Vagina (tissue), 2 donors: ENCODE results near the gene ZNF516. TPM values are rescaled to one million over a fixed set of nuclear protein-coding genes. Genes with fewer than 3 reads are reported as not detected.
A peak's percentile ranks its signal among the peaks of the same experiment; 100 is the strongest.

Experiments used
- DNase-seq, 2 donors: peaks; one replicate each; pipeline ENCODE4 v3.0.0-alpha.2; 2017; ENCODE audit errors: extremely low spot score in 2 of 2
- H3K27ac ChIP-seq: fragments of 200-600 bp; sonication (generic); one replicate; pipeline ENCODE4 v1.5.1; 2019
- H3K27me3 ChIP-seq: fragments of 200-600 bp; sonication (generic); one replicate; pipeline ENCODE4 v1.5.1; 2019
- H3K36me3 ChIP-seq, 2 donors: fragments of 200-600 bp; sonication (generic); one replicate each; pipeline ENCODE4 v1.5.1; 2017 to 2019
- H3K4me1 ChIP-seq: fragments of 200-600 bp; sonication (generic); one replicate; pipeline ENCODE4 v1.5.1; 2019
- H3K4me3 ChIP-seq, 2 donors: fragments of 200-600 bp; sonication (generic); 1 replicate in 1 of 2; 2 replicates in 1 of 2; pipeline ENCODE4 v1.5.1; 2016 to 2019
- H3K9me3 ChIP-seq: fragments of 200-600 bp; sonication (generic); one replicate; pipeline ENCODE4 v1.5.1; 2019
- POLR2A ChIP-seq, 2 donors: fragments of 450-650 bp; IDR thresholded peaks; one replicate each; pipeline ENCODE4 v1.6.1; 2017; ENCODE audit warnings: antibody characterized with exemption in 2 of 2, mild to moderate bottlenecking in 2 of 2, moderate library complexity in 2 of 2
- POLR2AphosphoS5 ChIP-seq, 2 donors: sonication (generic); formaldehyde crosslinking; IDR thresholded peaks; one replicate each; pipeline ENCODE4 v1.9.0; 2017; ENCODE audit warnings: antibody characterized with exemption in 2 of 2, mild to moderate bottlenecking in 2 of 2, low read depth in 1 of 2; ENCODE audit not compliant: insufficient read depth in 1 of 2
- intact Hi-C: fragments of 100-400 bp; cut with DNase I; formaldehyde crosslinking; loops from one replicate; pipeline ENCODE4 v1.15.1; 2023
- total RNA-seq: library from RNA; depleted of rRNA; stranded (reverse); fragments of >200 nt; gene quantifications from one replicate; pipeline ENCODE4 v1.2.3, GENCODE V29; 2016
- TF ChIP-seq, protein P1 (sequence below), 3 experiments: fragments of 450-650 bp in 2 of 3; fragments of 200-600 bp in 1 of 3; sonication (generic) in 1 of 3; IDR thresholded peaks; one replicate each; pipeline ENCODE4 v1.5.1; 2017 to 2019; ENCODE audit warnings: antibody characterized with exemption in 3 of 3, mild to moderate bottlenecking in 2 of 3, moderate library complexity in 2 of 3

ZNF516 gene
- total RNA-seq, 1 donor from 2014 or later: 46.4 TPM

DNA sequence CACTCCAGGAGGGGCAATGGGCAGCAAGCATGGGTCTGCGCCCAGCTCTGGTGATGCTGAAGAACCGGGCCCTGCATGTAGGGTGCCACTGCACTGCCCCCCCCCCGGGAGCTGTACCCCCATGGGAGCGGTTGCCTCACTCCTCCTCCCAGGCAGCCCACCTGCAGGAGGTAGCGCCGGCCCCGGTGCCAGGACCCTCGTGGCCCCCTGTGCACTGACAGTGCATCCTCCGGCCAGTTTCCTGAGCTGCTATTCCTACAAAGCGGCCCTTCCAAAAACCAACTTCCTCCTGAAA is 109.4 kb downstream of the ZNF516 start:
- DNase-seq: no peak
- peaks cover 75% of the 10 kb centered on the region for H3K4me1 ChIP-seq
- H3K27me3 ChIP-seq: no peaks in the 10 kb centered on the region
- TF ChIP-seq POLR2A (IDR thresholded peaks at IDR 0.05) (no peak), POLR2AphosphoS5 (IDR thresholded peaks at IDR 0.05; ENCODE audit: insufficient read depth in 1 of 2, low read depth in 1 of 2) (no peak)
- H3K27ac ChIP-seq: no peak overlapping the region
- H3K4me3 ChIP-seq: no peak overlapping the region
- no peaks in the 10 kb centered on the region for H3K36me3 ChIP-seq
- intact Hi-C loops: no loop called here
- H3K9me3 ChIP-seq: no peaks in the 10 kb centered on the region

DNA sequence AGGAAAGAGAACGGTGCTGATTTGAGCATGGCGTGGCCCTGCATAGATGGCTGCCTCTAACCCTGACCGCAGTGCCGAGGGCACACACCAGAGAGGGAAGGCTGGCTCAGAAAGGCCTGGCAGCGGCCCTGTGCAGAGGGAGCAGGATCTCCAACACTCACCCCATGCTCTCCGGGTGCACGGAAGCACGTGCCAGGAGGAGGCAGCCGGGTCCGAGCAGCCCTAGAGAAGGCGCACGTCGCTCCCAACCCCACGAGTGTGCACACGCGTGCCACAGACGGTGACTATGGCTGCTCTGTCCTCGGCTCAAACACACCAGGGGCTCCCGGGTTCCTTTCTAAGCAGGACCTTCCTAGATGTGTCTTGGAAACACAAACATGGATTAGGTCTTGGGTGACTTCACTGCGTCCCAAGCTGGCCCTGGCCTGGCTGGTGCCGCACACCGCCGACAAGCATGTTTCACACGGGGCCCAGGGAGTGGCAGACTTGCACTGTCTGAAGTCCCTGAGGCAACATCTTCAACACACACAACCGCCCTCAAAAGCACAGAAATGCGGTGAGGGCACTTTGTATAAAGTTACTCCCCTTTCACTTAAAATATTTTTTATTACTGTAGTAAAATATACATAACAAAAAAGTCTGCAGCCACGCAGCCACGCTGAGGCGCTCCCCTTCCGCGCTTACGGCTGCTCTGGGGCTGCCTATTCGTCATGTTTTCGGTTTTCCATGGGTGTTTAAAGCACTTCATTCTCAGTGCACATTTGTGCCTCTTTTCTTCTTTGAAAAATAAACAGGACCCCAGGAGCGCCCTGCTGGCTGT is 110.0 kb downstream of the ZNF516 start:
- H3K4me3 ChIP-seq: no peak overlapping the region
- H3K27me3 ChIP-seq: no peaks in the 10 kb centered on the region
- H3K9me3 ChIP-seq: no peaks in the 10 kb centered on the region
- intact Hi-C loops: no loop called here
- H3K27ac ChIP-seq: peak overlapping the region; percentile 53
- no peak for TF ChIP-seq POLR2AphosphoS5 (IDR thresholded peaks at IDR 0.05; ENCODE audit: insufficient read depth in 1 of 2, low read depth in 1 of 2)
- no peak for TF ChIP-seq POLR2A (IDR thresholded peaks at IDR 0.05)
- TF ChIP-seq, protein P1, sequence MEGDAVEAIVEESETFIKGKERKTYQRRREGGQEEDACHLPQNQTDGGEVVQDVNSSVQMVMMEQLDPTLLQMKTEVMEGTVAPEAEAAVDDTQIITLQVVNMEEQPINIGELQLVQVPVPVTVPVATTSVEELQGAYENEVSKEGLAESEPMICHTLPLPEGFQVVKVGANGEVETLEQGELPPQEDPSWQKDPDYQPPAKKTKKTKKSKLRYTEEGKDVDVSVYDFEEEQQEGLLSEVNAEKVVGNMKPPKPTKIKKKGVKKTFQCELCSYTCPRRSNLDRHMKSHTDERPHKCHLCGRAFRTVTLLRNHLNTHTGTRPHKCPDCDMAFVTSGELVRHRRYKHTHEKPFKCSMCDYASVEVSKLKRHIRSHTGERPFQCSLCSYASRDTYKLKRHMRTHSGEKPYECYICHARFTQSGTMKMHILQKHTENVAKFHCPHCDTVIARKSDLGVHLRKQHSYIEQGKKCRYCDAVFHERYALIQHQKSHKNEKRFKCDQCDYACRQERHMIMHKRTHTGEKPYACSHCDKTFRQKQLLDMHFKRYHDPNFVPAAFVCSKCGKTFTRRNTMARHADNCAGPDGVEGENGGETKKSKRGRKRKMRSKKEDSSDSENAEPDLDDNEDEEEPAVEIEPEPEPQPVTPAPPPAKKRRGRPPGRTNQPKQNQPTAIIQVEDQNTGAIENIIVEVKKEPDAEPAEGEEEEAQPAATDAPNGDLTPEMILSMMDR (IDR thresholded peaks at IDR 0.05): no peak
- no peak for DNase-seq
- H3K4me1 ChIP-seq: peaks cover 69% of the 10 kb centered on the region
- H3K36me3 ChIP-seq: peaks cover 0 to under 1% of the 10 kb centered on the region in 2 donors

DNA sequence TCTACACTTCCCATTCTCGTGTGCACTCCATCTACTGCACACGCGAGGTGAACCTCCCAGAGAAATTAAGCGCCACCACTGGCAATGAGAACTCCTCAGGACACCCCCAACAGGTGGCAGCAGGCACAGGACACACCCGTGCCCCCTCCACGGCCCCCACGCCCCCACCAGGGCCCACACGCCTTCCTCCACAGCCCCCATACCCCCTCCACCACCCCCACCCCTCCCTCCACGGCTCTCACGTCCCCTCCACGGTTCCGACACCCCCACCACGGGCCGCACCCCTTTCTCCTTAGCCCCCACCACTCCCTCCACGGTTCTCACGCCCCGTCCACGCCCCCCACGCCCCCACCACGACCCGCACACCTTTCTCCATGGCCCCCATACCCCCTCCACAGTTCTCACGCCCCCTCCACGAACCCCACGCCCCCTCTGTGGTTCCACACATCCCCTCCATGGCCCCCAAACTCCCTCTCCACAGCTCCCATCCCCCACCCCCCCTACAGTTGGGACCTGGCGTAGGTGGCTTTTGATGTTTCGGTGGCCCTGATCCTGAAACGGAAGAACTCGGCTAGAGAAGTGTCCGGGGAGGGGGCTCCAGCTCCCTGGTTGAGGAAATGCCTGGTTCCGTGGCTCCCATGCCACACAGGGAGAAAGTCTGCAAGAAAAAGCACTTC is 110.8 kb downstream of the ZNF516 start:
- intact Hi-C loops: no loop called here
- Histone ChIP-seq H3K27me3 (no peaks in the 10 kb centered on the region), H3K4me1 (peaks cover 61% of the 10 kb centered on the region), H3K9me3 (no peaks in the 10 kb centered on the region), H3K36me3 (peaks cover 0 to 9% of the 10 kb centered on the region in 2 donors), H3K27ac (peak overlapping the region; percentile 53), H3K4me3 (no peak overlapping the region)
- DNase-seq: no peak
- TF ChIP-seq POLR2AphosphoS5 (IDR thresholded peaks at IDR 0.05; ENCODE audit: insufficient read depth in 1 of 2, low read depth in 1 of 2): no peak
- TF ChIP-seq, protein P1 (IDR thresholded peaks at IDR 0.05): no peak
- TF ChIP-seq POLR2A (IDR thresholded peaks at IDR 0.05): no peak

DNA sequence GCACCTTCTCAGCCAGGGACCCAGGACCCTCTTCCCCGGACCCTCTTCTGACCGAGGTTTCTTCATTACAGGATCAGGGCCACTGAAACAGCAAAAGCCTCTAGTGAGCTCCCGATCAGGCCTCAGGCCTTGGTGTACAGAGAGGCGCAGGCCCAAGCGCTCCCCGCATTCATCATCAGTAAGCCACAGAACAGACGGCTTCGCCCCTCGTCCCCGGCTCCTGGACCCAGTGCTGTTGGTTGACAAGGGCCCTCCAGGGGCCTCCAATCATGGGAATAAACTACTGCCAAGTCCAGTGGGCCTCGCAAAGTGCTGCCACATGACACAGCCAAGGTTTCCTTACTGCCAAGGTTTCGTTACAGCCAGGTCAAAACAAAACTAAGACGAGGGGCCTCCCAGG is 111.4 kb downstream of the ZNF516 start:
- no peaks in the 10 kb centered on the region for H3K27me3 ChIP-seq
- H3K9me3 ChIP-seq: no peaks in the 10 kb centered on the region
- intact Hi-C loops: no loop called here
- no peak overlapping the region for H3K4me3 ChIP-seq
- no peak for DNase-seq
- peaks cover 56% of the 10 kb centered on the region for H3K4me1 ChIP-seq
- TF ChIP-seq POLR2AphosphoS5 (IDR thresholded peaks at IDR 0.05; ENCODE audit: insufficient read depth in 1 of 2, low read depth in 1 of 2) (no peak), POLR2A (IDR thresholded peaks at IDR 0.05) (no peak)
- TF ChIP-seq, protein P1 (IDR thresholded peaks at IDR 0.05): no peak
- H3K36me3 ChIP-seq: peaks cover 0 to 15% of the 10 kb centered on the region in 2 donors
- H3K27ac ChIP-seq: peak overlapping the region; percentile 53

DNA sequence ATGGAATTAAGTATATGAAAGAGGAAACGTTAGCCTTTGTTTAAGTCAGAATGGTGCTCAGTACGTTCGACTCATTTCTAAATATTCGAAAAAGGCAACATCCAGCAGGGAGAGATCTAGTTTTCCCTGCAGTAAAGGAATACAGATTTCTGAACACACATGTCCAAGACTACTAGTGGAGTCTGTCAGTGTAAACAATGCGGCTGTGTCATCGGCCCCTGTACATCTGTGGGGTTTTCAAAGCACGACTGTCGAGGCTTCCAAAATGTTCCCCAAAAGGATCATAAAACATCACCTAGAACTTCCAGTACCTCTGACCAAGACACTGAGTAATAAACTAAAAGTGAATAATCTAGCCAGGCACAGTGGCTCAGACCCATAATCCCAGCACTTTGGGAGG is 112.8 kb downstream of the ZNF516 start:
- Histone ChIP-seq H3K9me3 (no peaks in the 10 kb centered on the region), H3K36me3 (peaks cover 0 to 26% of the 10 kb centered on the region in 2 donors), H3K27ac (peak overlapping the region; percentile 53), H3K4me3 (no peak overlapping the region), H3K4me1 (peaks cover 51% of the 10 kb centered on the region), H3K27me3 (no peaks in the 10 kb centered on the region)
- TF ChIP-seq POLR2A (IDR thresholded peaks at IDR 0.05): no peak
- no peak for TF ChIP-seq POLR2AphosphoS5 (IDR thresholded peaks at IDR 0.05; ENCODE audit: insufficient read depth in 1 of 2, low read depth in 1 of 2)
- intact Hi-C loops: no loop called here
- DNase-seq: no peak
